ENCODE results near the gene ZMAT5.

ZMAT5 gene

DNA sequence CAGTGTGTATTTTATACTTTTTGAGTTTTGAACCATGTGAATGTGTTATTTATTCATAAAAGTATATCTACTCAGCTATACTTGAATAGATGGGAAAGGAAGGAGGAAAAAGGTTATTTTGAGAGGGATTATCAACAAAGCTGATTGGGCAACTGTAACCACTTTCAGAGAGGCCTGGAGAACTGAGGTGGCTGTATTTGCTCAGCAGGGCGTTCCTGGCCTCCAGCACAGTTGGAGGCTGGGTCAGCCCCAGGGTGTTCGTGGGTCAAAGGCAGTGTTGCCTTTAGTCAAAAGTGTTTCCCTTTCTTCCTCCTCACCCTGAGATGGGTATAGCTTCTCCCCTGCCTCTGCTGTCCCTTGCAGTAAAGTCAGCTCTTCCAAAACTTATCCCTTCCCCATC, 44.6 kb upstream of the ZMAT5 start:
- H3K9me3 ChIP-seq (ENCODE audit: control extremely low read depth in 1 of 5, control insufficient read depth in 4 of 5, insufficient read depth in 2 of 5, low read depth in 1 of 5, low read length in 4 of 5), result no peaks in the 10 kb centered on the region
- ChIA-PET POLR2A (no interaction called here), CTCF (interaction anchor here (0.8 kb wide), 1 partner anchor 188 kb away, joined by 3 read pairs; no protein-coding TSS in a partner anchor)
- DNase-seq, result no peak
- 100% methylated on average over 2 of the region's 2 CpGs for WGBS (ENCODE audit: insufficient coverage)
- H3K27me3 ChIP-seq (replicated peaks in 2 of 5; ENCODE audit: control insufficient read depth in 4 of 5, insufficient read depth in 5 of 5, low read length in 4 of 5), result no peaks in the 10 kb centered on the region
- H3K27ac ChIP-seq (ENCODE audit: insufficient read depth in 1 of 2, low read depth in 1 of 2, low read length in 2 of 2, poor library complexity in 1 of 2, severe bottlenecking in 2 of 2), result no peak overlapping the region
- H3K4me1 ChIP-seq (ENCODE audit: control extremely low read depth in 1 of 4, control insufficient read depth in 4 of 4, insufficient read depth in 4 of 4, low read length in 3 of 4), result no peaks in the 10 kb centered on the region
- no peak overlapping the region for H3K4me3 ChIP-seq (ENCODE audit: control insufficient read depth in 1 of 7, extremely low read depth in 1 of 7, insufficient read depth in 4 of 7, low read depth in 2 of 7, low read length in 6 of 7)
- H3K36me3 ChIP-seq (ENCODE audit: control insufficient read depth in 4 of 4, insufficient read depth in 4 of 4, low read length in 3 of 4), result peaks cover 13 to 91% (median 67%) of the 10 kb centered on the region in 4 experiments

GRCh38 chr22:29810216-29810615, 43.4 kb upstream of the ZMAT5 start:
- no peak overlapping the region for H3K27ac ChIP-seq (ENCODE audit: insufficient read depth in 1 of 2, low read depth in 1 of 2, low read length in 2 of 2, poor library complexity in 1 of 2, severe bottlenecking in 2 of 2)
- no peaks in the 10 kb centered on the region for H3K4me1 ChIP-seq (ENCODE audit: control extremely low read depth in 1 of 4, control insufficient read depth in 4 of 4, insufficient read depth in 4 of 4, low read length in 3 of 4)
- no CpG with 5 or more reads among the region's 2 CpGs for WGBS (ENCODE audit: insufficient coverage)
- no peak for DNase-seq
- POLR2A ChIA-PET, result no interaction called here
- CTCF ChIA-PET, result no interaction called here
- H3K9me3 ChIP-seq (ENCODE audit: control extremely low read depth in 1 of 5, control insufficient read depth in 4 of 5, insufficient read depth in 2 of 5, low read depth in 1 of 5, low read length in 4 of 5), result no peaks in the 10 kb centered on the region
- no peaks in the 10 kb centered on the region for H3K27me3 ChIP-seq (replicated peaks in 2 of 5; ENCODE audit: control insufficient read depth in 4 of 5, insufficient read depth in 5 of 5, low read length in 4 of 5)
- H3K4me3 ChIP-seq (ENCODE audit: control insufficient read depth in 1 of 7, extremely low read depth in 1 of 7, insufficient read depth in 4 of 7, low read depth in 2 of 7, low read length in 6 of 7), result no peak overlapping the region
- H3K36me3 ChIP-seq (ENCODE audit: control insufficient read depth in 4 of 4, insufficient read depth in 4 of 4, low read length in 3 of 4), result peaks cover 17 to 91% (median 70%) of the 10 kb centered on the region in 4 experiments

GRCh38 chr22:29806196-29806595, 39.4 kb upstream of the ZMAT5 start:
- 100% methylated on average over 5 of the region's 6 CpGs for WGBS (ENCODE audit: insufficient coverage)
- Histone ChIP-seq H3K27ac (ENCODE audit: insufficient read depth in 1 of 2, low read depth in 1 of 2, low read length in 2 of 2, poor library complexity in 1 of 2, severe bottlenecking in 2 of 2) (no peak overlapping the region), H3K27me3 (replicated peaks in 2 of 5; ENCODE audit: control insufficient read depth in 4 of 5, insufficient read depth in 5 of 5, low read length in 4 of 5) (no peaks in the 10 kb centered on the region), H3K9me3 (ENCODE audit: control extremely low read depth in 1 of 5, control insufficient read depth in 4 of 5, insufficient read depth in 2 of 5, low read depth in 1 of 5, low read length in 4 of 5) (no peaks in the 10 kb centered on the region), H3K4me3 (ENCODE audit: control insufficient read depth in 1 of 7, extremely low read depth in 1 of 7, insufficient read depth in 4 of 7, low read depth in 2 of 7, low read length in 6 of 7) (no peak overlapping the region), H3K4me1 (ENCODE audit: control extremely low read depth in 1 of 4, control insufficient read depth in 4 of 4, insufficient read depth in 4 of 4, low read length in 3 of 4) (no peaks in the 10 kb centered on the region), H3K36me3 (ENCODE audit: control insufficient read depth in 4 of 4, insufficient read depth in 4 of 4, low read length in 3 of 4) (peaks cover 17 to 81% (median 60%) of the 10 kb centered on the region in 4 experiments)
- DNase-seq, result no peak
- CTCF ChIA-PET, result interaction anchor here (1.1 to 1.5 kb wide), 3 partner anchors 9 to 23 kb away, joined by 3 to 4 read pairs (median 3); no protein-coding TSS in a partner anchor
- POLR2A ChIA-PET, result no interaction called here

- POLR2A ChIA-PET, result interaction anchor here (0.5 kb wide), 1 partner anchor 13 kb away, joined by 4 read pairs; no protein-coding TSS in a partner anchor
Measured at GRCh38 chr22:29804985-29805384, 38.2 kb upstream of the ZMAT5 start.

DNA sequence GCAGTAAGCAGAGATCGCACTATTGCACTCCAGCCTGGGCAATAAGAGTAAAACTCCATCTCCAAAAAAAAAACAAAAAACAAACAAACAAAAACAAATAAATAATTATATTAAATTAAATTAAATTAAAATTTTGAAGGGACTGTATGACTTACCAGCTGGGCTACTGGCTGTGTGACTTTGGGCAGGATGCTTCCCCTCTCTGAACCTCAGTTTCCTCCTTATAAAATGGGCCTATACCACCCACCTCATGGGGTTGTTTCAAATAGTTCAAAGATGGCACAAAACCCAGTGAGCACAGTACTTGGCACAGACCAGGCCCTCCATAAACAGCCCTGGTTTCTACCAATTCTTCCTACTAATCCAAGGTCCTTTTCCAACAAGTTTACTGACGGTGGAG, 36.4 kb upstream of the ZMAT5 start:
- H3K36me3 ChIP-seq (ENCODE audit: control insufficient read depth in 4 of 4, insufficient read depth in 4 of 4, low read length in 3 of 4), result peaks cover 19 to 89% (median 65%) of the 10 kb centered on the region in 4 experiments
- CTCF ChIA-PET, result no interaction called here
- no peak overlapping the region for H3K4me3 ChIP-seq (ENCODE audit: control insufficient read depth in 1 of 7, extremely low read depth in 1 of 7, insufficient read depth in 4 of 7, low read depth in 2 of 7, low read length in 6 of 7)
- WGBS (ENCODE audit: insufficient coverage), result no CpG with 5 or more reads among the region's 2 CpGs
- H3K9me3 ChIP-seq (ENCODE audit: control extremely low read depth in 1 of 5, control insufficient read depth in 4 of 5, insufficient read depth in 2 of 5, low read depth in 1 of 5, low read length in 4 of 5), result no peaks in the 10 kb centered on the region
- H3K27ac ChIP-seq (ENCODE audit: insufficient read depth in 1 of 2, low read depth in 1 of 2, low read length in 2 of 2, poor library complexity in 1 of 2, severe bottlenecking in 2 of 2), result no peak overlapping the region
- no peaks in the 10 kb centered on the region for H3K27me3 ChIP-seq (replicated peaks in 2 of 5; ENCODE audit: control insufficient read depth in 4 of 5, insufficient read depth in 5 of 5, low read length in 4 of 5)
- POLR2A ChIA-PET, result no interaction called here
- no peak for DNase-seq
- peaks cover 2 to 19% (median 16%) of the 10 kb centered on the region in 4 experiments for H3K4me1 ChIP-seq (ENCODE audit: control extremely low read depth in 1 of 4, control insufficient read depth in 4 of 4, insufficient read depth in 4 of 4, low read length in 3 of 4)

More at GRCh38 chr22:29804985-29805384, 38.2 kb upstream of the ZMAT5 start:
- CTCF ChIA-PET, result interaction anchor here (1.3 kb wide), 1 partner anchor 25 kb away, joined by 4 read pairs; no protein-coding TSS in a partner anchor
- DNase-seq, result no peak
- Histone ChIP-seq H3K27me3 (replicated peaks in 2 of 5; ENCODE audit: control insufficient read depth in 4 of 5, insufficient read depth in 5 of 5, low read length in 4 of 5) (no peaks in the 10 kb centered on the region), H3K27ac (ENCODE audit: insufficient read depth in 1 of 2, low read depth in 1 of 2, low read length in 2 of 2, poor library complexity in 1 of 2, severe bottlenecking in 2 of 2) (no peak overlapping the region), H3K9me3 (ENCODE audit: control extremely low read depth in 1 of 5, control insufficient read depth in 4 of 5, insufficient read depth in 2 of 5, low read depth in 1 of 5, low read length in 4 of 5) (no peaks in the 10 kb centered on the region), H3K4me3 (ENCODE audit: control insufficient read depth in 1 of 7, extremely low read depth in 1 of 7, insufficient read depth in 4 of 7, low read depth in 2 of 7, low read length in 6 of 7) (no peak overlapping the region), H3K36me3 (ENCODE audit: control insufficient read depth in 4 of 4, insufficient read depth in 4 of 4, low read length in 3 of 4) (peaks cover 20 to 82% (median 64%) of the 10 kb centered on the region in 4 experiments), H3K4me1 (ENCODE audit: control extremely low read depth in 1 of 4, control insufficient read depth in 4 of 4, insufficient read depth in 4 of 4, low read length in 3 of 4) (peaks cover 0 to 2% (median 0%) of the 10 kb centered on the region in 4 experiments)
- WGBS (ENCODE audit: insufficient coverage), result 100% methylated on average over 2 of the region's 2 CpGs

- no peak overlapping the region for H3K27ac ChIP-seq (ENCODE audit: insufficient read depth in 1 of 2, low read depth in 1 of 2, low read length in 2 of 2, poor library complexity in 1 of 2, severe bottlenecking in 2 of 2)
- 95% methylated on average over 6 of the region's 8 CpGs for WGBS (ENCODE audit: insufficient coverage)
- peaks cover 22 to 86% (median 63%) of the 10 kb centered on the region in 4 experiments for H3K36me3 ChIP-seq (ENCODE audit: control insufficient read depth in 4 of 4, insufficient read depth in 4 of 4, low read length in 3 of 4)
- H3K9me3 ChIP-seq (ENCODE audit: control extremely low read depth in 1 of 5, control insufficient read depth in 4 of 5, insufficient read depth in 2 of 5, low read depth in 1 of 5, low read length in 4 of 5), result no peaks in the 10 kb centered on the region
- POLR2A ChIA-PET, result no interaction called here
- H3K27me3 ChIP-seq (replicated peaks in 2 of 5; ENCODE audit: control insufficient read depth in 4 of 5, insufficient read depth in 5 of 5, low read length in 4 of 5), result no peaks in the 10 kb centered on the region
- H3K4me3 ChIP-seq (ENCODE audit: control insufficient read depth in 1 of 7, extremely low read depth in 1 of 7, insufficient read depth in 4 of 7, low read depth in 2 of 7, low read length in 6 of 7), result no peak overlapping the region
- H3K4me1 ChIP-seq (ENCODE audit: control extremely low read depth in 1 of 4, control insufficient read depth in 4 of 4, insufficient read depth in 4 of 4, low read length in 3 of 4), result peaks cover 2 to 30% (median 16%) of the 10 kb centered on the region in 4 experiments
- DNase-seq, result no peak
- CTCF ChIA-PET, result no interaction called here
Measured at GRCh38 chr22:29801796-29802195, 35.0 kb upstream of the ZMAT5 start.

DNA sequence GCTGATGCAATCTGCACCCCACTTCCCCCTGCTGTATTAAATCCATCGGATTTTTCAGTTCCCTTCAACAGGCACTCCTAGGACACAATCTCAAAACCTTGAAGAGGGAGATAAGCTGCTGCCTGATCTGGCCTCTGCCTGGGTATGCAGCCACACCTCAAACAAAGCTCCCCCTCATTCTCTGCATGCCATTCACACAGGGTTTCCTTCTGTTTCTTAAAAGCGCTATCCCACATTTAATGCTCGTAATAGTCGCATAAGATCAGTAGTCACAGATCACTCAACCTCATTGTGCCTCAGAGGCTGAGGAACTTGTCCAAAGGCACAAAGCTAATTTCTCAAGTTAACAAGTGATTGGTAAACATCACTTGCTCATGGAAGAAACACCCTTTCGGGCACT, 34.3 kb upstream of the ZMAT5 start:
- WGBS (ENCODE audit: insufficient coverage), result 97% methylated on average over 3 of the region's 5 CpGs
- peaks cover 20 to 86% (median 63%) of the 10 kb centered on the region in 4 experiments for H3K36me3 ChIP-seq (ENCODE audit: control insufficient read depth in 4 of 4, insufficient read depth in 4 of 4, low read length in 3 of 4)
- no peaks in the 10 kb centered on the region for H3K27me3 ChIP-seq (replicated peaks in 2 of 5; ENCODE audit: control insufficient read depth in 4 of 5, insufficient read depth in 5 of 5, low read length in 4 of 5)
- no peak overlapping the region for H3K27ac ChIP-seq (ENCODE audit: insufficient read depth in 1 of 2, low read depth in 1 of 2, low read length in 2 of 2, poor library complexity in 1 of 2, severe bottlenecking in 2 of 2)
- H3K4me3 ChIP-seq (ENCODE audit: control insufficient read depth in 1 of 7, extremely low read depth in 1 of 7, insufficient read depth in 4 of 7, low read depth in 2 of 7, low read length in 6 of 7), result no peak overlapping the region
- ChIA-PET POLR2A (no interaction called here), CTCF (no interaction called here)
- peaks cover 2 to 30% (median 16%) of the 10 kb centered on the region in 4 experiments for H3K4me1 ChIP-seq (ENCODE audit: control extremely low read depth in 1 of 4, control insufficient read depth in 4 of 4, insufficient read depth in 4 of 4, low read length in 3 of 4)
- H3K9me3 ChIP-seq (ENCODE audit: control extremely low read depth in 1 of 5, control insufficient read depth in 4 of 5, insufficient read depth in 2 of 5, low read depth in 1 of 5, low read length in 4 of 5), result no peaks in the 10 kb centered on the region
- no peak for DNase-seq
